Pancreas (tissue), 10 donors: ENCODE data around the gene CHSY1. TPM values are rescaled to one million over a fixed set of nuclear protein-coding genes. Genes with fewer than 3 reads are reported as not detected.

Experiments
- ATAC-seq, 4 donors: fragments of 200-7000 bp; cut with Tn5 transposase; one replicate each; pipeline versions ENCODE4 v1.8.0 to v1.9.1; 2020; ENCODE audit warnings: mild to moderate bottlenecking in 4 of 4, moderate library complexity in 4 of 4
- DNase-seq, 6 donors: peaks; one replicate each; pipeline ENCODE4 v3.0.0-alpha.2; 2020
- FAIRE-seq: peaks from 2 replicates; lab custom pipeline; 2012; peaks lifted over from hg19 to GRCh38; lab: Jason Lieb, UNC
- H3K27ac ChIP-seq, 4 donors: fragments of 200-600 bp; sonication (generic); 1 replicate in 3 of 4; 2 replicates in 1 of 4; pipeline versions ENCODE4 v1.5.0 to v1.8.0; 2020
- H3K27me3 ChIP-seq, 4 donors: fragments of 200-600 bp; one replicate each; pipeline ENCODE4 v1.8.0; 2021
- H3K36me3 ChIP-seq, 3 donors: fragments of 200-600 bp; sonication (generic) in 1 of 3; one replicate each; pipeline versions ENCODE4 v1.5.0 to v1.8.0; 2020 to 2021
- H3K4me1 ChIP-seq, 3 donors: fragments of 200-600 bp; one replicate each; pipeline ENCODE4 v1.8.0; 2021
- H3K4me3 ChIP-seq, 4 donors: fragments of 200-600 bp; sonication (generic) in 2 of 4; one replicate each; pipeline versions ENCODE4 v1.5.0 to v1.8.0; 2020 to 2021
- H3K9me3 ChIP-seq, 4 donors: fragments of 200-600 bp; one replicate each; pipeline ENCODE4 v1.8.0; 2021
- CTCF ChIP-seq, 4 donors: fragments of 200-600 bp; sonication (generic) in 3 of 4; IDR thresholded peaks; one replicate each; pipeline versions ENCODE4 v1.5.0 to v1.8.0; 2021; ENCODE audit warnings: antibody characterized with exemption in 4 of 4
- WGBS, 2 donors: extraction: QIAGEN DNeasy Blood & Tissue Kit; methylation state at CpG; one replicate each; pipeline ENCODE4 v1.1.7; 2013; 5-methylcytosine and 5-hydroxymethylcytosine counted together
- intact Hi-C, 3 donors: fragments of 100-400 bp; cut with DNase I; formaldehyde crosslinking; loops; one replicate each; pipeline versions ENCODE4 v1.11.1 to v1.14.2; 2022
- polyA plus RNA-seq, 2 donors: library from polyadenylated mRNA; stranded (reverse); fragments of 200-250 nt; gene quantifications; one replicate each; pipeline ENCODE4 v1.2.3, GENCODE V29; 2013
- total RNA-seq, 6 donors: library from RNA; stranded (reverse); fragmentation: NEBNext Ultra II Directional in 4 of 6; extraction: Animal tissue kit (Norgen Biotek cat#: 25700) in 4 of 6; gene quantifications; one replicate each; pipeline versions ENCODE4 v1.2.1 to v1.2.4, GENCODE V29; 2021 to 2023
- donor health status: healthy with polysubstance abuse.
- donor health status: DM: no; HTN: no; CAD: no; lungs with moderate emphysema.
- donor health status: DM: no; HTN: no; CAD: no.
- donor health status: control.
- donor health status: control.
- donor health status: Bipolar disorder and iron deficiency.
- donor health status: DM: yes; HTN: yes; CAD: no.
- donor health status: DM: no; HTN: no; CAD: no.
- donor health status: DM: no; HTN: no; CAD: no.
- donor health status: DM: yes; HTN: yes; CAD: no.

The CHSY1 gene
- total and polyA plus RNA-seq, 8 donors: 3.4 to 11.2 (median 5.5) TPM

- Histone ChIP-seq H3K27me3 (no peaks in the 10 kb centered on the region), H3K27ac (no peak overlapping the region), H3K4me1 (peaks cover 0 to 9% (median 4%) of the 10 kb centered on the region in 3 donors), H3K4me3 (no peak overlapping the region), H3K9me3 (no peaks in the 10 kb centered on the region), H3K36me3 (peaks cover 0 to under 1% (median 0%) of the 10 kb centered on the region in 3 donors)
- 77 to 82% methylated on average over 17 of the region's 17 CpGs for WGBS, 2 donors
- no peak for TF ChIP-seq CTCF (IDR thresholded peaks at IDR 0.05)
- no peak for ATAC-seq
- no peak for FAIRE-seq
- intact Hi-C loops: loop anchor here (5.0 to 10.0 kb wide), 4 partner anchors 173 to 253 kb away; no protein-coding TSS in a partner anchor
- DNase-seq: no peak
Measured at GRCh38 chr15:101264911-101265641, 13.2 kb upstream of the CHSY1 start.

- peaks cover 0 to 9% (median 4%) of the 10 kb centered on the region in 3 donors for H3K4me1 ChIP-seq
- no peak for DNase-seq
- H3K27ac ChIP-seq: no peak overlapping the region
- FAIRE-seq: no peak
- intact Hi-C loops: loop anchor here (5.0 to 10.0 kb wide), 3 partner anchors 172 to 179 kb away; no protein-coding TSS in a partner anchor
- ATAC-seq: no peak
- TF ChIP-seq CTCF (IDR thresholded peaks at IDR 0.05): no peak
- 89 to 92% methylated on average over 4 of the region's 4 CpGs for WGBS, 2 donors
- H3K9me3 ChIP-seq: no peaks in the 10 kb centered on the region
- H3K36me3 ChIP-seq: no peaks in the 10 kb centered on the region
- no peaks in the 10 kb centered on the region for H3K27me3 ChIP-seq
- no peak overlapping the region for H3K4me3 ChIP-seq
Measured at GRCh38 chr15:101264011-101264410, 12.2 kb upstream of the CHSY1 start.

- H3K27me3 ChIP-seq: no peaks in the 10 kb centered on the region
- DNase-seq: no peak
- no peaks in the 10 kb centered on the region for H3K36me3 ChIP-seq
- FAIRE-seq: no peak
- no peak for TF ChIP-seq CTCF (IDR thresholded peaks at IDR 0.05)
- WGBS, 2 donors: 62 to 69% methylated on average over 4 of the region's 4 CpGs
- intact Hi-C loops: loop anchor here (5.0 to 10.0 kb wide), 3 partner anchors 170 to 178 kb away; no protein-coding TSS in a partner anchor
- no peak for ATAC-seq
- H3K4me3 ChIP-seq: no peak overlapping the region
- no peak overlapping the region for H3K27ac ChIP-seq
- no peaks in the 10 kb centered on the region for H3K9me3 ChIP-seq
- peaks cover 0 to 4% (median 0%) of the 10 kb centered on the region in 3 donors for H3K4me1 ChIP-seq
Measured at GRCh38 chr15:101262551-101262950, 10.7 kb upstream of the CHSY1 start.

- Histone ChIP-seq H3K9me3 (no peaks in the 10 kb centered on the region), H3K27ac (no peak overlapping the region), H3K36me3 (no peaks in the 10 kb centered on the region), H3K4me1 (peaks cover 0 to 2% (median 0%) of the 10 kb centered on the region in 3 donors), H3K27me3 (no peaks in the 10 kb centered on the region), H3K4me3 (no peak overlapping the region)
- peak; percentile 32 to 80 (median 66) for TF ChIP-seq CTCF (IDR thresholded peaks at IDR 0.05)
- WGBS, 2 donors: 14 to 17% methylated on average over 11 of the region's 11 CpGs
- intact Hi-C loops: loop anchor here in 2 of 3 donors (5.0 kb wide), 1 partner anchor 241 kb away; no protein-coding TSS in a partner anchor
- peak; percentile 63 for FAIRE-seq
- peak in 3 of 6 donors; percentile 52 to 71 (median 53) for DNase-seq
- ATAC-seq: peak; percentile 77 to 91 (median 90)
Measured at GRCh38 chr15:101258238-101259144, 6.6 kb upstream of the CHSY1 start.
